T47D (cell line): ENCODE results near the gene BAMBI.

Experiments
- DNase-seq, 2 experiments: peaks; one replicate each; pipeline versions ENCODE4 v3.0.0 to v3.0.0-alpha.2; 2011 to 2012; ENCODE audit warnings: low read depth in 1 of 2, low spot score in 1 of 2
- JUND ChIP-seq: IDR thresholded peaks from 2 replicates; pipeline ENCODE4 v1.6.1; 2012; ENCODE audit warnings: low read depth
- in situ Hi-C: cut with HindIII; loops from 2 replicates; pipeline ENCODE4 v1.10.0; 2016; ENCODE audit warnings: low sequenced_read_pairs, low pct_unique_long_range_greater_than_20kb

BAMBI gene

GRCh38 chr10:28692050-28692449 is 14.7 kb downstream of the BAMBI start:
- in situ Hi-C loops: no loop called here
- no peak for DNase-seq
- TF ChIP-seq JUND: no peak

DNA sequence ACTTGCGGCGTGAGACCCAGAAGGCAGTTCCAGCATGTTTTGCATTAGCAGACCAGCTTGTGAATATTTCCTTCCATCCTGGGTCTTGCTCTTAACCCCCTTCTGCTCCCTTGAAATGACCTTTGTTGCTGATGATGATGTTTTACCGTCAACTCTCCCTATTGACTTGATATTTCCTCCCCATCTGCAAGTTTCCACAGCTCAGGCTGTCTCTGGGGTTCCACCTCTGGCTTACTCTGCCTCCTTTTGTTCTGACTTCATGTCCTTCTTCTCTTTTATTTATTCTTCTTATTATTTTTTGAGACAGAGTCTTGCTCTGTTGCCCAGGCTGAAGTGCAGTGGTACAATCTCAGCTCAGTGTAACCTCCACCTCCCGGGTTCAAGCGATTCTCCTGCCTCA is 17.2 kb downstream of the BAMBI start:
- TF ChIP-seq JUND: no peak
- DNase-seq: no peak
- in situ Hi-C loops: no loop called here

DNA sequence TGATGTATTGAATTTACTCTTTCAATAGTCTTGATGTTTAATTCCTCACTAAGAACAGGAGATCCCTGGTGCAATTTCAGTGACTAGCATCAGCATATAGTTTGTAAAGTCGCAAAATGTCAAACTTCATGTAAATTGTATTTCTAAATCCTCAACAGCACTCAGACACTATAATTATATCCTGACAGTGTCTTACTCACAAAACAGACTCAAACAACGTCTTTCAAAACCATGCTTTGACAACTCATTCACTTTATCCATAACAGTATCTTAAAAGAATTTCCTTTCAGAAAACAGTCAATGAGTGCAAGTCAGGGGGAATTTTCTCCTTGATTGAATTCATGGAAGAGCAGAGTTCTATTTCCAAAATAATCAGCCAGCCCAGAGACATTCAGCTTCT is 20.8 kb downstream of the BAMBI start:
- no peak for TF ChIP-seq JUND
- no peak for DNase-seq
- in situ Hi-C loops: no loop called here

- in situ Hi-C loops: no loop called here
- no peak for DNase-seq
- TF ChIP-seq JUND: no peak
These were observed 27.3 kb downstream of the BAMBI start for GRCh38 chr10:28704464-28705161.

- in situ Hi-C loops: no loop called here
- TF ChIP-seq JUND: no peak
- DNase-seq: no peak
These were observed 28.2 kb downstream of the BAMBI start for GRCh38 chr10:28705472-28705871.

- no peak for TF ChIP-seq JUND
- in situ Hi-C loops: no loop called here
- DNase-seq: no peak
These were observed 31.8 kb downstream of the BAMBI start for GRCh38 chr10:28709001-28709710.

- DNase-seq: no peak
- TF ChIP-seq JUND: no peak
- in situ Hi-C loops: no loop called here
These were observed 33.0 kb downstream of the BAMBI start for GRCh38 chr10:28710202-28710886.

- in situ Hi-C loops: no loop called here
- TF ChIP-seq JUND: no peak
- DNase-seq: no peak
These were observed 33.7 kb downstream of the BAMBI start for GRCh38 chr10:28711041-28711440.

- in situ Hi-C loops: no loop called here
- no peak for TF ChIP-seq JUND
These were observed 34.5 kb downstream of the BAMBI start for GRCh38 chr10:28711776-28712175.

DNA sequence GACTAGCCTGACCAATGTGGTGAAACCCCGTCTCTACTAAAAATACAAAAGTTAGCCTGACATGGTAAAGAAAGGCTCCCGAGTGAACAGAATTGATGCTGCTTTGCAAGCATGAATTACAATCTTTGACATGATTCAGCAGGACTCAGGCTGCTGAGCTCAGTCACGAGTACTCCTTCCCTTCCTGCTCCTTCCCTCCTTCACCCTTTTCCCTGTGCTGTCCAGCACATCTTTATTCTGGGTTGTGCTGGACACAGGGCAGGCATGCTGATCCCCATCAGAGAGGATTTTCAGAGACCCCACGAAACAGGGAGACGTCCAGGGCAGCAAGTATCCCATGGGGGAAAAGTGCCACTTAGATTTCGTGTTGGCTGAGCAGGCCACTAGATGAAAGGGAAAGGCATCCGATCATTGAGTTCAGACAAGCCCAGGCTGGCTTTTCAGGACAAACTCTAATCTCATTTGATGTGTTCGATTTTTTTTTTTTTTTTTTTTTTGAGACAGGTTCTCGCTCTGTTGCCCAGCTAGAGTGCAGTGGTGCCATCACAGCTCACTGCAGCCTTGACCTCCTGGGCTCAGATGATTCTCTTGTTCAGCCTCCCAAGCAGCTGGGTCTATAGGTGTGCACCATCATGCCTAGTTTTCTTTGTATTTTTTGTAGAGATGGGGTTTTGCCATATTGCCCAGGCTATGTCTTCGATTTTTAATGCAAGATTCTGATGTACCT is 36.5 kb downstream of the BAMBI start:
- TF ChIP-seq JUND: no peak
- no peak for DNase-seq
- in situ Hi-C loops: no loop called here

More at GRCh38 chr10:28711776-28712175, 34.5 kb downstream of the BAMBI start:
- DNase-seq: no peak

GRCh38 chr10:28714401-28715053 is 37.2 kb downstream of the BAMBI start:
- in situ Hi-C loops: no loop called here

DNA sequence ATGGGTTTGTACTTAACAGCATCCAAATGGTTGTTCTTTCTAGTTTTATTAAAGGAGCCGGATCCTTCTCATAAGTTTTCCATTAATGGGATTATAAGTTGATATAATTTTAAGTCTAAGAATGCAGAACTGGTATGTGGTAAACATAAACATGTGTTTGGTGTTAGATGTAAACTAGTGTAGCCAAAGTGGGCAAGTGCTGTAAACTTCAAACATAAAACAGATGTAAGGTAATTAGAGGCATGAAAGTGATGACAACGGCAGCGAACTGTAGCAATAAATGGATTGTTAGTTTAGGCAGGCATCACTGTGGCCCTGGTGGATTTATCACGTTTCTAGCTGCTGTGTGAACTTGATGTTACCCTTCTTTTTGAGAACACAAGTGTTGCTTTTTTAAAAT is 37.9 kb downstream of the BAMBI start:
- no peak for DNase-seq
- no peak for TF ChIP-seq JUND

More at GRCh38 chr10:28714401-28715053, 37.2 kb downstream of the BAMBI start:
- no peak for TF ChIP-seq JUND
- no peak for DNase-seq

DNA sequence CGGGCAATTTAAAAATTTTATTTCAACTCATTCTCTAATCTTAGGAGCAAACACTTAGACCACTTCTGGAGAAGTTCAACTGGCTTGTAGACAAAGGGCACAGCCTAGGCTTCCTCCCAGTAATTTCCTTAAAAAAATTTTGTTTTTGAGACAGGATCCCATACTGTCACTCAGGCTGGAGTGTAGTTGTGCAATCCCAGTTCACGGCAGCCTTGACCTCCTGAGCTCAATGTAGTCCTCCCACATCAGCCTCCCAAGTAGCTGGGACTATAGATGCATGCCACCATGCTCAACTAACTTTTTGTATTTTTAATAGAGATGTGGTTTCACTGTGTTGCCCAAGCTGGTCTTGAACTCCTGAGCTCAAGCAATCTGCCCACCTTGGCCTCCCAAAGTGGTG is 38.4 kb downstream of the BAMBI start:
- DNase-seq: no peak
- in situ Hi-C loops: no loop called here
- no peak for TF ChIP-seq JUND

More for the DNA sequence above, 37.9 kb downstream of the BAMBI start:
- in situ Hi-C loops: no loop called here
